Neural cell (in vitro differentiated cells): ENCODE data around the gene SEL1L3. TPM values are rescaled to one million over a fixed set of nuclear protein-coding genes. Genes with fewer than 3 reads are reported as not detected.

ENCODE experiments used
- H2AFZ ChIP-seq: fragments of 200-600, 300-800 bp; sonication (generic), shearing (Covaris generic); 2 replicates; pipeline ENCODE4 v1.6.0; 2014; ENCODE audit warnings: low read depth, mild to moderate bottlenecking, antibody characterized with exemption, low read length, moderate library complexity
- H3F3A ChIP-seq: fragments of 200-600 bp; shearing (Covaris generic); 2 replicates; pipeline ENCODE4 v1.6.1; 2016; ENCODE audit warnings: mild to moderate bottlenecking, moderate library complexity, mixed read lengths, antibody characterized with exemption, low read length; ENCODE audit not compliant: insufficient read depth, poor library complexity, severe bottlenecking
- H3K27ac ChIP-seq: fragments of 200-600, 300-800 bp; sonication (generic), shearing (Covaris generic); 2 replicates; pipeline ENCODE4 v1.5.1; 2014; ENCODE audit warnings: mild to moderate bottlenecking, low read length, moderate library complexity
- H3K27me3 ChIP-seq: fragments of 300-800, 200-600 bp; sonication (generic), shearing (Covaris generic); 2 replicates; pipeline ENCODE4 v1.6.0; 2014; ENCODE audit warnings: mild to moderate bottlenecking, low read depth, low read length, moderate library complexity; ENCODE audit not compliant: insufficient read depth
- H3K36me3 ChIP-seq: fragments of 300-800, 200-600 bp; sonication (generic), shearing (Covaris generic); 2 replicates; pipeline ENCODE4 v1.5.1; 2014; ENCODE audit warnings: mild to moderate bottlenecking, antibody characterized with exemption, low read length, moderate library complexity; ENCODE audit not compliant: insufficient read depth
- H3K4me2 ChIP-seq: fragments of 300-800, 200-600 bp; sonication (generic), shearing (Covaris generic); 2 replicates; pipeline ENCODE4 v1.6.0; 2014; ENCODE audit warnings: mild to moderate bottlenecking, low read length
- H3K4me3 ChIP-seq: fragments of 300-800, 200-600 bp; sonication (generic), shearing (Covaris generic); 2 replicates; pipeline ENCODE4 v1.5.1; 2014; ENCODE audit warnings: mild to moderate bottlenecking, low read length, moderate library complexity
- H3K79me2 ChIP-seq: fragments of 200-600 bp; shearing (Covaris generic); replicated peaks from 2 replicates; pipeline ENCODE4 v1.6.0; 2014; ENCODE audit warnings: mild to moderate bottlenecking, low read length, moderate library complexity; ENCODE audit not compliant: insufficient read depth
- H3K9ac ChIP-seq: fragments of 300-800, 200-600 bp; sonication (generic), shearing (Covaris generic); 2 replicates; pipeline ENCODE4 v1.6.1; 2016; ENCODE audit warnings: mild to moderate bottlenecking, low read length, mixed read lengths
- H3K9me2 ChIP-seq: fragments of 200-600 bp; shearing (Covaris generic); 2 replicates; pipeline ENCODE4 v1.6.1; 2016; ENCODE audit warnings: mild to moderate bottlenecking, low read length, mixed read lengths; ENCODE audit not compliant: insufficient read depth
- H3K9me3 ChIP-seq: fragments of 200-600, 300-800 bp; sonication (generic), shearing (Covaris generic); 2 replicates; pipeline ENCODE4 v1.6.1; 2016; ENCODE audit warnings: mild to moderate bottlenecking, mixed run types, low read length, moderate library complexity, mixed read lengths
- H4K20me1 ChIP-seq: fragments of 200-600 bp; shearing (Covaris generic); 2 replicates; pipeline ENCODE4 v1.6.1; 2016; ENCODE audit warnings: mild to moderate bottlenecking, mixed run types; ENCODE audit not compliant: insufficient read depth
- EP300 ChIP-seq: fragments of 450-650 bp; conservative IDR thresholded peaks from 2 replicates; pipeline ENCODE4 v1.6.1; 2014; ENCODE audit warnings: antibody characterized with exemption, mild to moderate bottlenecking, moderate library complexity; ENCODE audit not compliant: poor library complexity, severe bottlenecking
- EZH2 ChIP-seq: fragments of 200-600, 300-800 bp; shearing (Covaris generic), sonication (generic); IDR thresholded peaks from 2 replicates; pipeline ENCODE4 v1.6.1; 2014; ENCODE audit warnings: antibody characterized with exemption, low read length, borderline replicate concordance, mild to moderate bottlenecking; ENCODE audit not compliant: insufficient read depth, poor library complexity, severe bottlenecking
- MXI1 ChIP-seq: fragments of 450-650 bp; conservative IDR thresholded peaks from 2 replicates; pipeline ENCODE4 v1.6.1; 2014; ENCODE audit warnings: antibody characterized with exemption, mild to moderate bottlenecking; ENCODE audit not compliant: poor library complexity, severe bottlenecking
- POLR2AphosphoS5 ChIP-seq: IDR thresholded peaks from 2 replicates; pipeline ENCODE4 v1.6.1; 2012
- RAD21 ChIP-seq: fragments of 450-650 bp; conservative IDR thresholded peaks from 2 replicates; pipeline ENCODE4 v1.6.1; 2014; ENCODE audit warnings: antibody characterized with exemption, mild to moderate bottlenecking, moderate library complexity
- SMC3 ChIP-seq: fragments of 450-650 bp; conservative IDR thresholded peaks from 2 replicates; pipeline ENCODE4 v1.6.1; 2014; ENCODE audit warnings: antibody characterized with exemption, mild to moderate bottlenecking, moderate library complexity; ENCODE audit not compliant: poor library complexity
- TAF1 ChIP-seq: IDR thresholded peaks from 2 replicates; pipeline ENCODE4 v1.6.1; 2012; ENCODE audit warnings: low read depth
- polyA plus RNA-seq: library from polyadenylated mRNA; depleted of rRNA; stranded (reverse); fragments of >200 nt; gene quantifications from 2 replicates; pipeline ENCODE4 v1.2.3, GENCODE V29; 2014
- TF ChIP-seq, protein P1 (sequence below): IDR thresholded peaks from 2 replicates; pipeline ENCODE4 v1.6.1; 2012; ENCODE audit warnings: borderline replicate concordance
- TF ChIP-seq, protein P2 (sequence below): fragments of 450-650 bp; IDR thresholded peaks from 2 replicates; pipeline ENCODE4 v1.5.1; 2014; ENCODE audit warnings: antibody characterized with exemption, mild to moderate bottlenecking, moderate library complexity; ENCODE audit not compliant: poor library complexity, severe bottlenecking

Gene SEL1L3
- polyA plus RNA-seq, 1 donor from 2014 or later: 2.0 TPM

DNA sequence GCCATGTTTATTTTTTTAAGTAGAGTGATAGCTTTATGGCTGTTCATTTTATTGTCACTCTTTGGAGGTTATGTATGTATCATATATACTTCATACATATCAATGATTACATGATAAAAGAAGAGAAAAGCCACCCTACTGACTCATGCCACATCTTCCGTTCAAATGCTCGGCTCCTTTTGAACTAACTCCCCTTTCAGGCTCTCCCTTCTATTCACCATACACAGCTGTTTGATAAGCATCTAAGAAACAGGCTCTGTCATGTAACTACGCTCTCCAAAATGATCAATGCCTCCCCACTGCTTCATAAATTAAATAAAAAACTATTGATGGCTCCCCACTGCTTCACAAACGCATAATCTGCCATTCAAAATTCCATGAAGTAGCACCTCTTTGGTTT lies 89.4 kb downstream of the SEL1L3 start:
- no peaks in the 10 kb centered on the region for H3K27me3 ChIP-seq
- H3K9me3 ChIP-seq: no peaks in the 10 kb centered on the region
- H3K9ac ChIP-seq: no peak overlapping the region
- no peak overlapping the region for H3K4me2 ChIP-seq
- H3K79me2 ChIP-seq: no peaks in the 10 kb centered on the region
- no peaks in the 10 kb centered on the region for H3K36me3 ChIP-seq
- no peak overlapping the region for H2AFZ ChIP-seq
- H3F3A ChIP-seq: no peaks in the 10 kb centered on the region
- H3K4me3 ChIP-seq: no peak overlapping the region
- H3K27ac ChIP-seq: no peak overlapping the region
- no peaks in the 10 kb centered on the region for H3K9me2 ChIP-seq
- TF ChIP-seq, protein P1, sequence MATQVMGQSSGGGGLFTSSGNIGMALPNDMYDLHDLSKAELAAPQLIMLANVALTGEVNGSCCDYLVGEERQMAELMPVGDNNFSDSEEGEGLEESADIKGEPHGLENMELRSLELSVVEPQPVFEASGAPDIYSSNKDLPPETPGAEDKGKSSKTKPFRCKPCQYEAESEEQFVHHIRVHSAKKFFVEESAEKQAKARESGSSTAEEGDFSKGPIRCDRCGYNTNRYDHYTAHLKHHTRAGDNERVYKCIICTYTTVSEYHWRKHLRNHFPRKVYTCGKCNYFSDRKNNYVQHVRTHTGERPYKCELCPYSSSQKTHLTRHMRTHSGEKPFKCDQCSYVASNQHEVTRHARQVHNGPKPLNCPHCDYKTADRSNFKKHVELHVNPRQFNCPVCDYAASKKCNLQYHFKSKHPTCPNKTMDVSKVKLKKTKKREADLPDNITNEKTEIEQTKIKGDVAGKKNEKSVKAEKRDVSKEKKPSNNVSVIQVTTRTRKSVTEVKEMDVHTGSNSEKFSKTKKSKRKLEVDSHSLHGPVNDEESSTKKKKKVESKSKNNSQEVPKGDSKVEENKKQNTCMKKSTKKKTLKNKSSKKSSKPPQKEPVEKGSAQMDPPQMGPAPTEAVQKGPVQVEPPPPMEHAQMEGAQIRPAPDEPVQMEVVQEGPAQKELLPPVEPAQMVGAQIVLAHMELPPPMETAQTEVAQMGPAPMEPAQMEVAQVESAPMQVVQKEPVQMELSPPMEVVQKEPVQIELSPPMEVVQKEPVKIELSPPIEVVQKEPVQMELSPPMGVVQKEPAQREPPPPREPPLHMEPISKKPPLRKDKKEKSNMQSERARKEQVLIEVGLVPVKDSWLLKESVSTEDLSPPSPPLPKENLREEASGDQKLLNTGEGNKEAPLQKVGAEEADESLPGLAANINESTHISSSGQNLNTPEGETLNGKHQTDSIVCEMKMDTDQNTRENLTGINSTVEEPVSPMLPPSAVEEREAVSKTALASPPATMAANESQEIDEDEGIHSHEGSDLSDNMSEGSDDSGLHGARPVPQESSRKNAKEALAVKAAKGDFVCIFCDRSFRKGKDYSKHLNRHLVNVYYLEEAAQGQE: no peak
- TF ChIP-seq MXI1 (no peak), SMC3 (no peak), RAD21 (no peak), EZH2 (no peak), TAF1 (no peak), EP300 (no peak), POLR2AphosphoS5 (no peak)
- TF ChIP-seq, protein P2, sequence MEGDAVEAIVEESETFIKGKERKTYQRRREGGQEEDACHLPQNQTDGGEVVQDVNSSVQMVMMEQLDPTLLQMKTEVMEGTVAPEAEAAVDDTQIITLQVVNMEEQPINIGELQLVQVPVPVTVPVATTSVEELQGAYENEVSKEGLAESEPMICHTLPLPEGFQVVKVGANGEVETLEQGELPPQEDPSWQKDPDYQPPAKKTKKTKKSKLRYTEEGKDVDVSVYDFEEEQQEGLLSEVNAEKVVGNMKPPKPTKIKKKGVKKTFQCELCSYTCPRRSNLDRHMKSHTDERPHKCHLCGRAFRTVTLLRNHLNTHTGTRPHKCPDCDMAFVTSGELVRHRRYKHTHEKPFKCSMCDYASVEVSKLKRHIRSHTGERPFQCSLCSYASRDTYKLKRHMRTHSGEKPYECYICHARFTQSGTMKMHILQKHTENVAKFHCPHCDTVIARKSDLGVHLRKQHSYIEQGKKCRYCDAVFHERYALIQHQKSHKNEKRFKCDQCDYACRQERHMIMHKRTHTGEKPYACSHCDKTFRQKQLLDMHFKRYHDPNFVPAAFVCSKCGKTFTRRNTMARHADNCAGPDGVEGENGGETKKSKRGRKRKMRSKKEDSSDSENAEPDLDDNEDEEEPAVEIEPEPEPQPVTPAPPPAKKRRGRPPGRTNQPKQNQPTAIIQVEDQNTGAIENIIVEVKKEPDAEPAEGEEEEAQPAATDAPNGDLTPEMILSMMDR: no peak
- H4K20me1 ChIP-seq: no peaks in the 10 kb centered on the region

DNA sequence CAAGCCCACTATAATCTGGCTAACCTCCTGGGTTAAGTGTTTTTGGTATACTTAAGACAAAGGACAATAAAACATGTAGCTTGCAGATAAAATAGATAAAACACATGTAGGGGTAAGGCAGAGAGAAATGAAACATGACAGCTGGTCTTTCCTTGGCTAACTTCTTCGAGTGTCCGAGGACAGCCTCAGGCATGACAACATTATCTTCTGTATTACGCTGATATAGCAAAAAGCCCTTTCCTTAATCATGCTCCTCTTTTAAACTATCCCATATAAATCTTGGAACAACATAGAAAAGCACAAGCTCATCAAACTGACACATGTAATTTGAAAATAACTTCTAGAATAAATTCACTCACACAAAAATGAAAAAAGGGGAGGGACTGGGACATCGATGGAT lies 91.1 kb downstream of the SEL1L3 start:
- no peak overlapping the region for H3K27ac ChIP-seq
- H3K9me2 ChIP-seq: no peaks in the 10 kb centered on the region
- H3K9ac ChIP-seq: no peak overlapping the region
- no peaks in the 10 kb centered on the region for H3K9me3 ChIP-seq
- no peak overlapping the region for H3K4me3 ChIP-seq
- H4K20me1 ChIP-seq: no peaks in the 10 kb centered on the region
- no peaks in the 10 kb centered on the region for H3F3A ChIP-seq
- no peak overlapping the region for H2AFZ ChIP-seq
- TF ChIP-seq TAF1 (no peak), SMC3 (no peak)
- TF ChIP-seq, protein P2: no peak
- H3K79me2 ChIP-seq: no peaks in the 10 kb centered on the region
- H3K36me3 ChIP-seq: no peaks in the 10 kb centered on the region
- H3K27me3 ChIP-seq: no peaks in the 10 kb centered on the region
- no peak overlapping the region for H3K4me2 ChIP-seq
